GM12892 (cell line): ENCODE results near the gene OR2F2.

Source experiments
- POLR2A ChIP-seq: IDR thresholded peaks from 2 replicates; pipeline ENCODE4 v1.6.1; 2011; ENCODE audit warnings: low read depth, low read length, control low read depth
- POLR2AphosphoS5 ChIP-seq: IDR thresholded peaks from 2 replicates; pipeline ENCODE4 v1.6.1; 2011; ENCODE audit warnings: low read depth, low read length, control low read depth

GRCh38 chr7:143974459-143974858 lies 39.4 kb downstream of the OR2F2 start:
- TF ChIP-seq POLR2A (no peak), POLR2AphosphoS5 (no peak)
